Kidney (tissue), 14 donors: Measurements from ENCODE around the gene AMIGO1. TPM values are rescaled to one million over a fixed set of nuclear protein-coding genes. Genes with fewer than 3 reads are reported as not detected.

Source experiments
- DNase-seq, 5 donors: peaks; one replicate each; pipeline ENCODE4 v3.0.0-alpha.2; 2013 to 2020
- FAIRE-seq: peaks from 2 replicates; lab custom pipeline; 2012; peaks lifted over from hg19 to GRCh38; lab: Jason Lieb, UNC
- H3K27ac ChIP-seq, 2 donors: one replicate each; pipeline ENCODE4 v1.7.0; 2013; ENCODE audit warnings: low read depth in 2 of 2, low read length in 2 of 2, inconsistent platforms in 1 of 2
- H3K27me3 ChIP-seq: one replicate; pipeline ENCODE4 v1.7.1; 2013; ENCODE audit warnings: low read length, inconsistent platforms; ENCODE audit not compliant: control insufficient read depth, insufficient read depth
- H3K36me3 ChIP-seq, 3 donors: one replicate each; pipeline versions ENCODE4 v1.7.0 to v1.7.1; 2013; ENCODE audit warnings: low read length in 3 of 3, control low read depth in 1 of 3, inconsistent platforms in 1 of 3; ENCODE audit not compliant: insufficient read depth in 3 of 3, control insufficient read depth in 2 of 3
- H3K4me1 ChIP-seq, 3 donors: one replicate each; pipeline versions ENCODE4 v1.7.0 to v1.7.1; 2013; ENCODE audit warnings: low read length in 3 of 3, inconsistent platforms in 1 of 3, low read depth in 1 of 3; ENCODE audit not compliant: control insufficient read depth in 2 of 3, insufficient read depth in 2 of 3
- H3K4me3 ChIP-seq, 3 donors: one replicate each; pipeline versions ENCODE4 v1.7.0 to v1.8.1; 2013; ENCODE audit warnings: low read length in 3 of 3, control low read depth in 1 of 3, inconsistent platforms in 1 of 3
- H3K9ac ChIP-seq, 3 donors: one replicate each; pipeline versions ENCODE4 v1.7.0 to v1.7.1; 2013; ENCODE audit warnings: low read length in 3 of 3, control low read depth in 1 of 3, inconsistent platforms in 1 of 3
- H3K9me3 ChIP-seq, 3 donors: one replicate each; pipeline versions ENCODE4 v1.7.0 to v1.7.1; 2013; ENCODE audit warnings: low read length in 3 of 3, control low read depth in 1 of 3, inconsistent platforms in 1 of 3; ENCODE audit not compliant: control insufficient read depth in 2 of 3, insufficient read depth in 1 of 3
- intact Hi-C: fragments of 100-400 bp; cut with DNase I; formaldehyde crosslinking; loops from one replicate; pipeline ENCODE4 v1.11.1; 2022
- polyA plus RNA-seq: library from polyadenylated mRNA; stranded (reverse); fragments of 350-450 nt; fragmentation: Illumina TruSeq; extraction: RNeasy Lipid Tissue Mini Kit (QIAGEN cat#74804); gene quantifications from one replicate; pipeline ENCODE4 v1.2.3, GENCODE V29; 2014; ENCODE audit warnings: low read depth, low replicate concordance; ENCODE audit not compliant: insufficient read depth
- total RNA-seq: library from RNA; stranded (reverse); fragmentation: NEBNext Ultra II Directional; extraction: Animal tissue kit (Norgen Biotek cat#: 25700); gene quantifications from one replicate; pipeline ENCODE4 v1.2.1, GENCODE V29; 2021
- TF ChIP-seq, protein P1 (sequence below): IDR thresholded peaks from 3 replicates; pipeline ENCODE4 v1.5.1; 2012; ENCODE audit warnings: mild to moderate bottlenecking, moderate library complexity, borderline replicate concordance; ENCODE audit not compliant: insufficient read depth; ENCODE audit errors: extremely low read depth
- donor health status: control.
- donor health status: control.
- donor health status: control.
- donor health status: control.
- donor health status: control.
- donor health status: DM: yes; HTN: yes; CAD: no.
- donor health status: Normal renal cell carcinoma (clear cell type).

Gene AMIGO1
- total and polyA plus RNA-seq, 2 donors from 2014 or later, result 5.1 to 8.5 TPM

GRCh38 chr1:109546311-109547109 lies 37.0 kb upstream of the AMIGO1 start:
- DNase-seq (peak; percentile 89 to 98 (median 92)), FAIRE-seq (peak; percentile 56)
- TF ChIP-seq, protein P1, sequence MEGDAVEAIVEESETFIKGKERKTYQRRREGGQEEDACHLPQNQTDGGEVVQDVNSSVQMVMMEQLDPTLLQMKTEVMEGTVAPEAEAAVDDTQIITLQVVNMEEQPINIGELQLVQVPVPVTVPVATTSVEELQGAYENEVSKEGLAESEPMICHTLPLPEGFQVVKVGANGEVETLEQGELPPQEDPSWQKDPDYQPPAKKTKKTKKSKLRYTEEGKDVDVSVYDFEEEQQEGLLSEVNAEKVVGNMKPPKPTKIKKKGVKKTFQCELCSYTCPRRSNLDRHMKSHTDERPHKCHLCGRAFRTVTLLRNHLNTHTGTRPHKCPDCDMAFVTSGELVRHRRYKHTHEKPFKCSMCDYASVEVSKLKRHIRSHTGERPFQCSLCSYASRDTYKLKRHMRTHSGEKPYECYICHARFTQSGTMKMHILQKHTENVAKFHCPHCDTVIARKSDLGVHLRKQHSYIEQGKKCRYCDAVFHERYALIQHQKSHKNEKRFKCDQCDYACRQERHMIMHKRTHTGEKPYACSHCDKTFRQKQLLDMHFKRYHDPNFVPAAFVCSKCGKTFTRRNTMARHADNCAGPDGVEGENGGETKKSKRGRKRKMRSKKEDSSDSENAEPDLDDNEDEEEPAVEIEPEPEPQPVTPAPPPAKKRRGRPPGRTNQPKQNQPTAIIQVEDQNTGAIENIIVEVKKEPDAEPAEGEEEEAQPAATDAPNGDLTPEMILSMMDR, result peak; percentile 97
- peak overlapping the region; percentile 66 to 97 for H3K27ac ChIP-seq
- peaks cover 7 to 13% (median 12%) of the 10 kb centered on the region in 3 donors for H3K4me1 ChIP-seq
- H3K9ac ChIP-seq, result peak overlapping the region; percentile 13 to 93 (median 92)
- no peaks in the 10 kb centered on the region for H3K27me3 ChIP-seq
- no peaks in the 10 kb centered on the region for H3K9me3 ChIP-seq
- intact Hi-C loops, result loop anchor here (5.0 kb wide), 1 partner anchor 226 kb away; no protein-coding TSS in a partner anchor
- no peaks in the 10 kb centered on the region for H3K36me3 ChIP-seq
- H3K4me3 ChIP-seq, result peak overlapping the region; percentile 11 to 91 (median 86)

DNA sequence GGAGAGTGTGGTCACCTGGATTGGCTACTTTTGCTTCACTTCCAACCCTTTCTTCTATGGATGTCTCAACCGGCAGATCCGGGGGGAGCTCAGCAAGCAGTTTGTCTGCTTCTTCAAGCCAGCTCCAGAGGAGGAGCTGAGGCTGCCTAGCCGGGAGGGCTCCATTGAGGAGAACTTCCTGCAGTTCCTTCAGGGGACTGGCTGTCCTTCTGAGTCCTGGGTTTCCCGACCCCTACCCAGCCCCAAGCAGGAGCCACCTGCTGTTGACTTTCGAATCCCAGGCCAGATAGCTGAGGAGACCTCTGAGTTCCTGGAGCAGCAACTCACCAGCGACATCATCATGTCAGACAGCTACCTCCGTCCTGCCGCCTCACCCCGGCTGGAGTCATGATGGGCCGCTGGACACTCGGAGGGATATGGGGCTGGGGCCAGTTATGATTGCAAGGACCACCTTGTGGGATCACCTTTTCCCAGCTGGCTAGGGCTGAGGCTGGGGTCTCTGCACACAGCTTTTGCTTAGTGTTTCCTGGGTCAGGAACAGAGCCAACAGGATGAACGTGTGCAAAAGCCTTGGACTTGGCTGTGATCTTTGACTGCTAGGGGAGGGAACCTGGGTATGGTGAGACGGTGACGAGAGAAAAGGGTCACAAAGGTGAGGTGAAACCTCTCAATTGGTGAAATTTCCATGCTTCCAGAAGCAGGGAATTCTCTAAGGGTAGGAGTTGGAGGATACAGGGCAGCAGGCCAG lies 34.6 kb upstream of the AMIGO1 start:
- H3K27me3 ChIP-seq, result no peaks in the 10 kb centered on the region
- no peak overlapping the region for H3K27ac ChIP-seq
- intact Hi-C loops, result no loop called here
- DNase-seq (no peak), FAIRE-seq (no peak)
- H3K9me3 ChIP-seq, result no peaks in the 10 kb centered on the region
- no peak overlapping the region for H3K9ac ChIP-seq
- H3K4me3 ChIP-seq, result no peak overlapping the region
- TF ChIP-seq, protein P1, result no peak
- H3K4me1 ChIP-seq, result peaks cover 7 to 9% (median 8%) of the 10 kb centered on the region in 3 donors
- no peaks in the 10 kb centered on the region for H3K36me3 ChIP-seq

- Histone ChIP-seq H3K36me3 (no peaks in the 10 kb centered on the region), H3K4me1 (peaks cover 7% of the 10 kb centered on the region in 3 donors), H3K9ac (no peak overlapping the region), H3K27me3 (no peaks in the 10 kb centered on the region), H3K27ac (no peak overlapping the region), H3K4me3 (no peak overlapping the region), H3K9me3 (no peaks in the 10 kb centered on the region)
- TF ChIP-seq, protein P1, result no peak
- DNase-seq (no peak), FAIRE-seq (no peak)
- intact Hi-C loops, result no loop called here
Measured at GRCh38 chr1:109543283-109543987, 33.9 kb upstream of the AMIGO1 start.
